ENCODE measurements around the gene ARPC5.
A peak's percentile ranks its signal among the peaks of the same experiment; 100 is the strongest.

ARPC5 gene

DNA sequence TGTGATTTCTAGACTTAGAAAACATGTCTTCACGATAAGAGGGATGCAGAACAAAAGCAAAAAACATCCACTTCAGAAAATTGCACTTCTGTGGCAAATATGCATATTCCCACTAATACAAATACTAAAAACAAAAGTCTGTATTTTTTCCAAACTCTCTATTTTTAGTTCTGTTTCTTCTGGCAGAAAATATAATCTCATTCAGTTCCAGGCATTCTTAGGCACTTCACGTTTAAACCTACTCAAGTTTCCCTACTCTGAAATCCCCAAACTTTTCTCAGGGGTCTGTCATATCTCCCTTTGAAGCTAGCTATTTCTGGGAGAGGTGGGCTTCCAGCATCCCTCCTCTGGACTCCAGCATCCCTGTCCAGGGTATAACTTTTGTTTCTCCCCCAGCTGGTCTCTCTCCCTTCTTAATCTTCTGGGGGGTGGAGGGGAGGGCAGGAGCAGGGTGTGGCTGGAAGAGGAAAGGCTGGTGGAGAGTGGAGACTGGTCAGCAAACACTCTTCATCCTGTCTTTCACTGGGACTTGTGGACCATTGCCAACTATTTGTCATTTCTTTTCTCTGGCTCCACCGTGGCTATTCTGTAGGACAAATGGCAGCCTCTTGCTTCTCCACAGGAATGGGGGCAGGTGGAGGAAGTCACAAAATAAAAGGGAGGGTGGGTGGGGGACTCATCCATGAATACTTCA, 25.7 kb downstream of the ARPC5 start:
- no peak for DNase-seq

- peak; percentile 67 for DNase-seq
These were observed 26.3 kb downstream of the ARPC5 start for GRCh38 chr1:183609313-183609712.

GRCh38 chr1:183607322-183607980, 28.1 kb downstream of the ARPC5 start:
- DNase-seq: no peak

GRCh38 chr1:183605904-183606303, 29.7 kb downstream of the ARPC5 start:
- DNase-seq: no peak

GRCh38 chr1:183604815-183605214, 30.8 kb downstream of the ARPC5 start:
- DNase-seq: no peak

- DNase-seq: no peak
These were observed 31.4 kb downstream of the ARPC5 start for GRCh38 chr1:183604038-183604808.

DNA sequence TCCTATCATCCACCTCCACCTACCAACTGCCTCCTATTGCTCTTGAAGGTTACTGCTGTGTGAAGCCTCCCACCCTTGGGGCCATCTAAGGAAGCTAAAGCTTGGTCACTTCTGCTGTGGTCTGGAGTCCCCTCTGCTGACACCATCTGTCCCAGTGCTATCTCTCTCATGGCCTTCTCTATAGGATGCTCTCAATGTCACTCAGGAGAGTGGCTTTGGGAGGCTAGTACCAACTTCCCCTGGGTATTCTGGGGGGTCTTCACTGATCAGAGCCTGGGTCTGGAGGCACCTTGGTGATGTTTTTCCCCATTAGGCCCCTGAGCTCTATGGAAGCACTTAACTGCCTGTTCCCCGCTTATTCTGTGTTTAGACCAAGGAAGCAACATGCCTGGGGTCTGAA, 33.1 kb downstream of the ARPC5 start:
- no peak for DNase-seq

- DNase-seq: no peak
These were observed 34.9 kb downstream of the ARPC5 start for GRCh38 chr1:183600634-183601033.

- no peak for DNase-seq
These were observed 35.4 kb downstream of the ARPC5 start for GRCh38 chr1:183600136-183600535.

DNA sequence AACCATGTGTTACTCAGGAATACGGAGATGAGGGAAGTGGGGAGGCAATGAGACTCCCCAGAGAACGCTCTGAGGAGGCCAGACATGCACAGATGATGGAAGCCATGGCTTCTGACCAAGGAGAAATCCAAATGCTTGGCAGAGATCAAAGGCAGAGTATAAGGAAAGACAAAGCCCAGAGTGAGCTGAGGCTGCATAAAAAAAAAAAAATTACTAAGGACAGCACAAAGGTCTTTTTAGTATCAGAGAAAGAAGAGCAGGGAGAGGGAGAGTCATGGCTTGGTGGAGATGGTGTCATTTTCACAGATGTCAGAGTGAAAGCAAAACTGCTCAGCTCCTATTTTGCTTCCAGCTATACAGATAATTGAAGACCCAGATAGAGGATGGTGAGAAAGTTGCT, 37.2 kb downstream of the ARPC5 start:
- DNase-seq: no peak

GRCh38 chr1:183597656-183598347, 37.8 kb downstream of the ARPC5 start:
- DNase-seq: no peak

DNA sequence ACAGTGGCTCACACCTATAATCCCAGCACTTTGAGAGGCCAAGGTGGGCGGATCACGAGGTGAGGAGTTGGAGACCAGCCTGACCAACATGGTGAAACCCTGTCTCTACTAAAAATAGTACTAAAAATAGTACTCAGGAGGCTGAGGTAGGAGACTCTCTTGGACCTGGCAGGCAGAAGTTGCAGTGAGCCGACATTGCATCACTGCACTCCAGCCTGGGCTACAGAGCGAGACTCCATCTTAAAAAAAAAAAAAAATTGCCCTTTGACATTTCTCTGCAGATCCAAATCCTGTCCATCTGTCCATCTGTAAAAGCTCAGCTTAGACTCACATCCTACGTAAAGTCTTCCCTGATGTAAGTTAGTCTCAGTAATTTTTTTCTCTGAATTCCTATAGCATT, 39.1 kb downstream of the ARPC5 start:
- DNase-seq: no peak

GRCh38 chr1:183595537-183595936, 40.0 kb downstream of the ARPC5 start:
- DNase-seq: no peak

DNA sequence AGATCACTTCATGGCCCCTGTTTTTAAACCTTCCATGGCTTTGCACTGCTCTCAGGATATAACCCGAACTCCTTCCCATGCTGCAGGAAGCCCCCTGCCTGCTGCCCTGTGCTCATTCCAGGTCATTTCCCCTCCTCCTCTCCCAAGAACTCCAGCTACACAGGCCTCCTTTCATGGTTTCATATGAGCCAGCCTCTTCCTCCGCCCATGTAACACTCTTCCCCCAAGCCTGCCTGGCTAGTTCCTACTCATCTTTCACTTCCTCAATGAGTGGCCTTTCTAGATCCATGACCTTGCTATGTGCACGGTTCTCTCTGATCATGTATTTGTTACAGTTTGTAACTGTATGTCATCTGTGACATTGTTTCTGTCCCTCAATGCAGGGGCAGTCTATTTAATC, 42.2 kb downstream of the ARPC5 start:
- no peak for DNase-seq

- no peak for DNase-seq
These were observed 42.9 kb downstream of the ARPC5 start for GRCh38 chr1:183592733-183593132.

GRCh38 chr1:183590244-183591191, 45.1 kb downstream of the ARPC5 start, which contains the start of gene NCF2:
Gene NCF2 (minus strand): TSS chr1:183590459. CDS start chr1:183590329, 130 bp downstream.
- no peak for DNase-seq

DNA sequence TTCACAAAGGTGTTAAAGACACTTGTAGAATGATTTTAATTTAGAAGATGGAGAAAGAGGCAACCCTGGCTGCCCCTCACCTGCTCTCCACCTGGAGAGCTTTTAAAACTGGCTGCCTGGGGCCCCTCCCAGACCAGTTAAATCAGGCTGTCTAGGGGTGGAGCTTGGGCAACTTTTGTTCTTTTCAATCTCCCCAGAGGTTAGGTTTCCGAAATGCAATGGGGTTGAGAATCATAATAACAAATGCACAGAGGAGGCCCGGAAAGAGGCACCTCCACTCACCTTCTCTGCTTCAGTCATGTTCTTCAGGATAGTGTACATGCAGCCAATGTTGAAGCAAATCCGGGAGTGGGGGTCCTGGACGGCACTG, 45.7 kb downstream of the ARPC5 start:
- no peak for DNase-seq

- no peak for DNase-seq
These were observed 46.2 kb downstream of the ARPC5 start for GRCh38 chr1:183589384-183589783.

- DNase-seq: no peak
These were observed 46.8 kb downstream of the ARPC5 start for GRCh38 chr1:183588827-183589226.

- no peak for DNase-seq
These were observed 48.7 kb downstream of the ARPC5 start for GRCh38 chr1:183586926-183587325.

DNA sequence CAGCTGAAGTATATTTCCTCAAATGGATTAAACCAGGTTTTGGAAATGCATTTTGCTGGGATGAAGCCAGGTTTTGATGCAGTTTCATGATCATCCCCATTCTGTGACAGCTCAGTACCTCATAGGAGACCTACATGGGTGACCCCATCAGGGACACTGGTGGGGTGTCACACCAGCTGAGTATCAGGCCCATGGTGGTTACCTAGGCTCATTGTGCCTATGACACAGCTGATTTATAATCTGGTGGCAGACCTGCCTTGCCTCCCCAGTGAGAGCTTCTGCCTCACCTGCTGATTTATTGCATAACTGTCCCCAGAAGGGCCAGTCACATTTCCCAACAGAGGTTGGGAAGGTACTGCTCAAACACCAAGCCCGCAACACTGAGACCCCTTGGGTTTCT, 49.1 kb downstream of the ARPC5 start:
- no peak for DNase-seq

DNA sequence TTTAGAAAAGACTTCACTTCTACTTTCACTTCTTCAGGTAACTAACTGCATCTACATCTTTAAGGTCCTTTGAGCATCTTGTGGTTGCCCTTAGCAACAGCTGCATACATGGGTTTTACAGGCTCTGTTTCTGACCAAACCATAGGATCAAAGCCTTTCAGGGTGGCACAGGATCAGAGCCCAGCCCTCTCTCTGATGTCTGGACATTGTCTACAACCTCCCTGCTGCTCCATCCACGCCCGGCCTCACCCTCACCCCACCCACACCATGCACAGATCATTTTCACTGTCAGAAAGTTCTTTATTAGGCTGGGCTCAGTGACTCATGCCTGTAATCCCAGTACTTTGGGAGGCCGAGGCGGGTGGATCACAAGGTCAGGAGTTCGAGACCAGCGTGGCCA, 50.5 kb downstream of the ARPC5 start:
- DNase-seq: no peak

Measured in NCI-H526 treated with DMSO at 0.1 percent for 48 hours (cell line).